Myocyte (in vitro differentiated cells): ENCODE results near the gene DMD. TPM values are rescaled to one million over a fixed set of nuclear protein-coding genes. Genes with fewer than 3 reads are reported as not detected.
A peak's percentile ranks its signal among the peaks of the same experiment; 100 is the strongest.

ENCODE experiments used
- DNase-seq: peaks from one replicate; pipeline ENCODE4 v3.0.0-alpha.2; 2012; ENCODE audit warnings: low read depth
- total RNA-seq: library from RNA; depleted of rRNA; stranded (reverse); fragments of >200 nt; gene quantifications from 2 replicates; pipeline ENCODE4 v1.2.3, GENCODE V29; 2014

DMD gene
- total RNA-seq, 1 donor from 2014 or later = 123 TPM

DNA sequence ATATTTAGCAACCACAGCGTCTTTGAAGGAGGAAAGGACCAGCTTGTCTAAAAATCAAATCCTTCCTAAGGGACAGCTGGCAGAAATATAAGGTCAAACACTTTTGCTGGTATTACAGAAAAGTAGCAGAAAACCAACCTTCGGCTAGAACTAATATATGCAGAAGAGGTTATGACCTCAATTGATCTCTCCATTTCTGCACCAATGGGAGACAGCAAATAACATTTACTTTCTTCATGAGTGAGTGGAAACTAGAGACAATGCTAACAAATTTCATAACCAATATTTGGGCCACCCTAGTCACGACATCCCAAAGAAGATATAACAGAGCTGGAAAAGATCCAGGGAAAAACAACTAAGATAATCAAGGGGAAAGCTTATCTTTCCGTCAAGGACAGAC, 1892.5 kb downstream of the DMD start:
- no peak for DNase-seq

DNA sequence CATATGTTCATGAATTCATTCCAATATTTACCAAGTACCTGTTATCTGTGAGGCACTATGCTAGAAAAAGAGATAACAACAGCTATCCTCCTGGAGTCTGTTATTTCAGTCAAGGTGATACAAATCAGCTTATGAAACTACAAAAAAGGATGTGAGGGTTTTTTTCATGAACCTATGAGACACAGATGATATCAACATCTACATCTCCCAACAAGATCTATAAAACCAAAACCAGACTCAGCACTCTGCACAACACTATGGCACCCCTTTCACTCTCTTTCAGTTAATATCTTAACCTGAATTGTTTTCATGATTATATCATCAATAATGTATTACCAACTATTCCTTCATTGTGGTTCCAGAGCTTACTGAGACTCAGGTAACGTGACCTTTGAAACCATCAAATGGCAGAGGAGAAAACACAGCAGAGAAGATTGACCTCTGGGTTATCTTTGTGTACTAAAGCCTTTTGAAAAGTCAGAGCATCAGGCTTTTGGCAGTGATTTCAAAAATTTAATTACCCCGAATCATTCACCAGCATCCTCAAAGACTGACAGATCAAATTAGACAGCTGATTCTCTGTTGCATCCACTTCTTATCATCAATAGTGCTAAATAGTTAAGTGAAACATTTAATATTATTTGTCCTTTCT, 1894.9 kb downstream of the DMD start:
- DNase-seq = no peak

DNA sequence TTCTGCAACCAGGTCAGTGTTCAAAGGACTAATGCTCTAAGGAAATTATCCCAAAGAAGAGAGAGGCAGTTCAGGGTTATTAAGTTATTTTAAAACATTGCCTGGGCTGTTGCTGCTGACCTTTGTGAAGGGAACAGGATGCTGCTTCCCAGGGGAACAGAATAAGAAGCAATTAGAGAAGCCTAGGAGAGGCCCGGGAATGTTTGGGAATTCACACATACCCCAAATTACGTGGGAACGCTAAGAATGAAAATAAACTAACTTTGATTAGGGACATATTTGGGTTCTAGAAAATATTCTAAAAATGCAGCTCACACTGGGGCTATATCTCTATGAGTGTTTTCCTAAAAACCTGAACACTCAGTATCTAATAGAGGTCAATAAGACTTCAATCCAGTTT, 1896.4 kb downstream of the DMD start:
- peak; percentile 19 for DNase-seq

DNA sequence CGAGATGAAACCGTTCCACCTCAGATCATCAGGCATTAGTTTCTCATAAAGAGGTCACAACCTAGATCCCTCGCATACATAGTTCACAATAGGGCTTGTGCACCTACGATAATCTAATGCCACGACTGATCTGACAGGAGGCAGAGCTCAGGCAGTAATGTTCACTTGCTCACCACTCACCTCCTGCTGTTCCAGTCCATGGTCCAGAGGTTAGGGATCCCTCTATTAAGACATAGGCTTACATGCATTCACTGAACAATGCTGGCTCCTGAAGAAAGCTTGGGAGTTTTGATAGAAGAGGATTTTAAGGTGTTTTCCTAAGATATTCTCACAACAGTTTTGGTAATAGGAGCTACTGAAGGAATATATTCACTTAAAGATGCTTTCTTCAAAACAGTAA, 1903.4 kb downstream of the DMD start:
- DNase-seq = no peak

DNA sequence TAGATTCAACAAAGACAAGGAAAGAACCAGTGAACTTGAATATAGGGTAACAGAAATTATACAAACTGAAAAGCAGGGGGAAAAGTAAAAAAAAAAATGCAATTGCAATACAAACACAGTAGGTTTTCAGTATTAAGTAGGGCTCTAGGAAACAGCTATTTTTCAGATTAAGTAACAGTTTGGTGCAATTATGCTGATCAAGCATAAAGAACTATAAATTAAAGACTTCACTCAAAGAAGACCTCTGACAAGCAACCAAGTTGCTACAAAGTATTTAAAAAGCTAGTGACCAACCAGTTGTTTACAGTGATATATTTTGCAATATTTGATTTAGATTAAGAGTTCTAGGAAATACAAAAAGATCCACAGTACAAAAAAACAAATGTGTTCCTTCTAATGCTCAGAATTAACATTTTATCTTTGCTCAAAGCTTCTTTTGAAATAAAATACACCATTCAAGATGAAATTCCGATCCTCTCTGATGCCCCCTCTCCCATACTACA, 1908.7 kb downstream of the DMD start:
- DNase-seq = no peak

DNA sequence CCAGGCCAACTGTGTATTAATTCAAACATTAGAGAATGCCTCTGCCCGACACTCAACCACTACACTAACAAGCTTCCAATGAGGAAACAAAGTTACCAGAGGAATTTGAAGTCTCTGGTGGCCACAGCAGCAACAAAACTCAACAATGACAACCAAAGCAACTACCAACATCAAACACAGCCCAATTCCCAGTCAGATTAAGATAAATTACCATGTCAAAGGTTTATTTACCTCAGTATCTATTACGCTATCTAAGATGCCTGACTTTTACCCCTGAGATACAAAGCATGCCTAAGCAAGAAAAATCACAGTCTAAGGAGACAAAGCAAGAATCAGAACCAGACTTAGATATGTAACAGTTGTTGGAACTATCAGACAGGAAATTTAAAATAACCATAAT, 1909.4 kb downstream of the DMD start:
- no peak for DNase-seq

DNA sequence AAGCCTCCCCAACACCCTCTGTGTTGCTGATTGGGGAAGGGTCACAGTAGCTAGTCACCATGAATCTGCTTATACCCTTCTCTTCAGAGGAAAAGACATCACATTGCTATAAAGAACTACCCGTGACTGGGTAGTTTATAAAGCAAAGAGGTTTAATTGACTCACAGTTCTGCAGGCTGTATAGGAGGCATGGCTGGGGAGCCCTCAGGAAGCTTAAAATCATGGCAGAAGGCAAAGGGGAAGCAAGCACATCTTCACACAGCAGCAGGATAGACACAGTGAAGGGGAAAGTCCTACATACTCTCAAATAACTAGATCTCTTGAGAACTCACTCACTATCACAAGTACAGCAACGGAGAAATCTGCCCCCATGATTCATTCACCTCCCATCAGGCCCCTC, 1910.1 kb downstream of the DMD start:
- no peak for DNase-seq

DNA sequence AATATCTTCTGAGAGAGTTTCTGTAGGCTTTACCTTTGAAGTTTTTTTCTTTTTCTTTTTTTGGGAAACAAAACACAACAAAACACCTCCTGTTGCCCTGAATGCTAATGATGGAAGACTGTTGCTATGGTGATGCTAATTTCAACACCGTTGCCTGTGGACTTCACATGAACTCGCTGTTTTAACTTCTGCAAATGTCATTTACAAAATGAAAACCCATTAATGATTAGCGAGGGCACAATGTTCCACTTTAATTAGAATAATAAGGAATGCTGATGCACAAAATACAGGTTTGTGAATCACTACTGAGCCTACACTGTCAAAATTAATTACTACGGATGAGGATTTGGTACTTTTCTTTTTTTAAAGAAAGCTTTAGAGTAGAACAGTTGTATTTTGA, 1912.4 kb downstream of the DMD start:
- no peak for DNase-seq

DNA sequence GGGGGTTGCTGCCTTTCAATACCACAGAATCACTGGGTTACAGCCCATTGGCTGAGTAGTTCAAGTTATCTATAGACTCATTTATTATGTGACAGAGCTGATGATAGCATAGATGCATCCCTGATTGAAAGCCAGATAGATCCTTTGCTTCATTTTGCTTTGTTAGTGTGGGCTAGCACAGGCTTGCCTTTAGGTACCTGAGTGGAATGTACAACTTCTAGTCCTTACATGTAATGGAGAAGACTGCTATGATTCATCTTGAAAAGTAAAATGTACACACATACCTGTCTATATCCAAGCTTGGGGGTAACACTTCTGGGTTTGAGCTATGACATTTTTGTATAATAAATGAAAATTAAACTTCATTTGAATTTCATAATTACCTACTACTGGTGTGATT, 1913.5 kb downstream of the DMD start:
- DNase-seq = no peak

DNA sequence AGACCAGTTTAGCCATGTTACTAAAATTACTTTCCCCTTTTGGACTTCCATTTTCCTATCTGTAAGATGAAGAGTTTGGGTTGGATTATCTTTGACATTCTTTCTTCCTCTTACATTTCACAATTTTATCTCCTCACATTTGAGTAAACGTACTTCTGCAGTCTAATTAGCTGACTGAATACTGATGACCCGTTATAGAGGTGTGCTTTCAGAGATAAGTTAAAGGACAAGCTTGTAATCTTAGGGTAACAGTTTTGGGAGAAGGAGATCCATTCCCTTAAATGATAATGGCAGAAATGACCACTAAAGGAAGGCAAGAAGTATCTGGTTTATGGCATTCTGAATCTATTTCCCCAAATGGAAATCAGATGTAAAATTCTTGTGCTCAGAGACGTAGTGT, 1916.9 kb downstream of the DMD start:
- DNase-seq = no peak

DNA sequence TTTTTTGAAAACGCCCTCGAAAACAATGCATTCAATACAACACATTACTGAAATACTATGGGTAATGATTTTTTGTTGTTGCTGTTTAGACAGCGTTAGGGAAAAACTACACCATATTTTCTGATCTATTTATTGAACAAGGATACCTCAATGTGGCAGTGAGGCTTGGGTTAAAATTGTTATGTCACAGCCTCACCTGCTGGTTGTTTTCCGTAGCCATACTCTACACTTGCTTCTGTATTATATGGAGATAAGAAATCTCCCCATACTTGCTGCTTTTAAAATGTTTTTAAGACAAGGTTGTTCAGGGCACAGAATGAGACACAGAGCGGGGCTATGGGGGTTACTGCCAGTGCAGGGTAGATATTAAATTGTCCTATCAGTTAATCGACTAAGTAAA, 1917.9 kb downstream of the DMD start:
- DNase-seq = no peak

DNA sequence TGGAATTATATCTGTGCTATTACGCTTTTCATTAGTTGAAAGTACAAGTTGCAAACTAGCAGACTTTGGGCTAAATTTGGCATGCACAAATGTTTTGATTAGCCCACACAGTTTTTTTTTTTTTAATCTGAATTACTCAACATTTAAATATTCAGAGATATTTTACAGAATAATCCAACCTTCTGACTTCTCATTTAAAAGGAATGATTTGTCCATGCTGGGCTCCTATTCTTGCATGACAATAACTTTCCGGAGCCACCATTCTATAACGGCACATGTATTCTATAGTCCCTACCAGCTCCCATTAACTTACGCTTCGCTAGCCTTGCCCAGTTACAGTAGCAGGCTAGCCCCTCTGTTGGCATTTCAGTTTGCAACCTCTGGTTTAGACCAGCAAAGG, 1920.2 kb downstream of the DMD start:
- DNase-seq = no peak

DNA sequence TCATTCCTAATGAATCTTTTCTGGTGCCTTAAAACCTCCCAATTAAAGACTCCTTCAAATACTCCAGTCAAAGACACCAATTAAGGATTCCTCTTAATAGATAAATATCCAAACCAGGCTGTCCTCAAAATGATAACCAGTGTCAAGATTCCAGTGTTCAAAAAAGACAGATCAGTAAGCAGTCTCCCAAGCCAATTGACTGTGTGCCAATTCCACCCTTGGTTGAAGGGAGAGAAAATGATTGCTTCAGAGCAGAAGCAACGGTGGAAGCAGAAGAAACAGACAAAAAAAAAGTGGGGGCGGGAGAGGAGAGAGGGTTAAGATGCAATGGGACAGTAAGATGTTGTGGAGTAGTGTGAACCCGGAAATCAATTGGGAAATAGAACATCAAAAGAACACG, 1923.5 kb downstream of the DMD start:
- peak; percentile 5 for DNase-seq

DNA sequence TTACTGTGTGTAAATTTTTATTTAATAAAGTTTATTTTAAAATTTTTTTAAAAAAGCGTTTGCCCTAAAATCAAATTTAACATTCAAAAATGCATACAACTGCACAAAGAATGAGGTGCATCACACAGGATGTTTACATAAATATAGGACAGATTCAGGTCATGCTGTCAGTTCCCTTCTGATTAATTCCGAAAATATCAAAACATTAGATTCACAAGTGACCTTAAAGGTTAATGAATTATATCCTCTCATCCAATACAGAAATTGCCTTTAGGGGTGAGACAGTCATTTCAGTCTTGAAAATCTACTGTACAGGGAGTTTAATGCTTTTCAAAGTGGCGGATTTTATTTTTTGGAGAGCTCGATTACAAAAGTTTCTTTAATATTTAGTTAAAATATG, 1930.8 kb downstream of the DMD start:
- DNase-seq = no peak

DNA sequence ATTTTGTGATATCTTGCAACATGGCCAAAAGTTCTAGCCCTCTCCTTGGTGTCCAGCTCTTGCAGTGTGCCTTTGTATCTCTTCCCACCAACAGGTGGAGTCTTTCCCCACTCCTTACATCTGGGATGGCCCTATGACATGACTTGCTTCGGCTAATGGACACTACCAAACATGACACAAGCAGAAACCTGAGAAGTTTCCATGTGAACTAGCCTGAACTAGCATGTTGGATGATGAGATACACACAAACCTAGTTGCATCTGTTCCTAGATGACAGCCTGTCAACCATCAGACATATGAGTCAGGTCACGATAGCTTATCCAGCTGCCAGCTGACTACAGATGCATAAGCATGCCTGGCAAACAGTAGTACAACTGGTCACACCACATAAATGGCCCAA, 1932.0 kb downstream of the DMD start:
- peak; percentile 73 for DNase-seq

DNA sequence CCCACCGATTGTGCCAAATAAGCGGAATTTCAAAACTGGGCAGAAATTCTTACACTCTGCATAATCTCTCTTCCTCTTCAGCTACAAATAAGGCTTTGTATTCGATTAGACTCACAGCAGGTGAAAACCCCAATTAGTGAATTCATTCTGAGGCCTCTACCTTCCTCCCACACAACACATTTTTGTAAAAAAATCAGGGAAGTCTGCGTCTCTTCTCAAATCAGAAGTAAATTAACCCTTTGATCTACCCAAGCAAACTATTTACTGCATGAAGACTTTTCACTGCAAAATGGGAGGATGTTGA, 1938.9 kb downstream of the DMD start:
- no peak for DNase-seq

DNA sequence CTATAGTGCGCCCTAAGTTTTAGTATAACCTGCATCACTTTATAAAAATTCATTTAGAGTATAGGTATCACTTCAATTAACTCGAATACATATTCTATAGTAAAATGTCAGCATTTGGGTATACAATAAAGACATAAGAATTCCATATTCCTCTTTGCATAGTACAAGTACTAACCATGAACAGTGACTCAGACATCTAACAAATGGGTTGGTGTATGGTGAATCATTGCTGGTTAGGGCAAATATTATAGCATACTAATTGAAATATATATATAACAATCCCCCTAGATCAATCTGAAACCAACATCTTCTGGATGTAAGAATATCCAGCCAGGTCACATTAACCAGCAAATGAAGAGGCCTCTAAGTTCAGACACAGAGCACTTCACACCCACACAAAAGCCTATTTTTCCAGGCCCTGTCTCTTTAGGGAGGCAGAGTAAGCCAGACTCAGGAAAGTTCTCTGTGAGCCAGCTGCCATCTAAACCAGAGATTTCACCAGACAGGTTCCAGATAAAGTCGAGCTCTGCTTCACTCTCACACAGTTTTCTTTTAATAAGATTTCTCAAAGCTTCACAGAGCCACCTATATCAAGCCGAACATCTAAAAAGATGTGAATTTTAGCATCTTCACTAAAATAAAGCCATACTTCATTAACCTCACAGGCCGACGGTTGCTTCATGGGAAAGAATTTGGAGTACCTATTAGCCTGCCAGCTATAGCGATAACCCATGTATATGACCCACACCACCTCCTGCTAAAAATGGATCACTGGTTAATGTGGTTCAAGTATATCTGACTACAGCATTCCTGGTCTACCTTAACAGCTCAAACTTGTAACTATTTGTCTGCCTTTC, 1939.5 kb downstream of the DMD start:
- DNase-seq = no peak

DNA sequence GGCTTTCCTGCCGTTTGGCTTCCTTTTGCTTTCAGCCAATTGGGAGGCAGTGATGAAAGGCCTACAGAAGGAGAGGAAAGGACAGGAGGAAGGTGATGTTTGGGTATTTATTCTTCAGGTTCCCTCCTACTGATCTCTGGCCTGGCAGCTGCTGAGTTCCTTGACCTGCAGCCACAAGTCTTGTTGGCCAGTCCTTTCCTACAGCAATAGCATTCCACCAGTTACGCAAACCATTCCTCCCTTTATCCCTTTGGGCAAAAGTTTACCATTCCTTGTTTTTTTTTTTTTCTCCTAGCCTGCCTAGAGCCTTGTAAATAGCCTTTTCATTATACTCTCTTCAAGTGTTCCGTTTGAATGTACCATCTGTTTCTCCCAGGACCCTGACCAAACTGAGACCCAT, 1941.4 kb downstream of the DMD start:
- no peak for DNase-seq

DNA sequence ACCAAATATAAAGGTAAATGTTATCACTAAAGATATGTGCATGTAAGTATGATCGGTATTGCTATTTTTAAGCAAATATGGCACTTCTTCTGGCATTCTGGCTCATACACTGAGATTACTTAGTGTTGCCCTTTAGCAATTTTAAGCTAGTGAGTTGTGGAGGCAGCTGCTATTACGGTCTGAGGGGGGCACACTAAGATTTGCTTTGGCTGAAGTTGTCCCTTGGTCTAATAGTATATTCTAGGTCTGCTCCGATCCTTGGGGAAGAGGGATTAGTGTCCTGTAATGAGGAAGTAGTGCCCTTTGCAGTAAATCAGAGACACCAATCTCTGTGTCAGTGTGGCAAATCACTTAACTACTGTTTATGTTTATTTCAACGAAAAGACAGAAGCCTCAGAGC, 1943.0 kb downstream of the DMD start:
- DNase-seq = peak; percentile 10

DNA sequence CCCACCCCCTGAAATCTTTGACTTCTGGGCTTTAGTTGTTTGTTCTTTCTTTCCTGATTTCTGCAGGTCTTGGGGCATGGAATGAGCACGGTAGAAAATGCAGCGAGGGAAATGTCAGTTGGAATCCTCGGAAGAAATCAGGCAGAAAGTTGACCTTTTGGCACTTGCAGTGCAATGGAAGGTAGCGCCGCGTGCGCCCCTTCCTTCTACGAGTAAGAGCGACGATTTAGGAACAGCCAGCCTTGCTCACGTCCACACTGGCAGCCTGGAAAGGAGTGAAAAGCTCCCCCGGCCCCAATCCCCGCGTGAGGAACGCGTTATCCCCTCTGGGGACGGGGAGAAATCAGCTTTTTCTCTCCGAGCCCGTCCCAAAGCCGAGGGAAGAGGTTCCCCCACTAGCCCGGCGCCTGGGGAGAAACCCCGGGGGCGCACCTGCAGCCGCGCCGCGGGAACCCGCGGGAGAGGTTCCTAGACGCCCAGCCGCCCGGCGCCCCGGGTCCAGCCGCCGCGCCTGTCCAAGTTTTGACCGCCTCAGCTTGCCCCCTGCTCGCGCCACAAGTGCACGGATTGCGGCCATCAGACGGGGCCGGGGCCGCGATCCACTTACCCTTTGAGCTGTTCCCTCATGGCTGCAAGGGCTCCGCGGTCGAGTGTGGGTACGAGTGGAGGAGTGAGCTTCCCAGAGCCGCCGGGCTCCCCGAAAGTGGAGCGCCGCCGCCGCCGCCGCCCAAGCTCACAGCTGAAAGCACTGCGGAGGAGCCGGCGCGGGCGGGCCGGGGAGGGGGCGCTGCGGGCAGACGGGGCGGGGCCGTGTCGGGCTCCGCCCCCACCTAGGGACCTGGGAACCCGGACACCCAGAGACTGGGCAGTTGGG, 1944.9 kb downstream of the DMD start:
- DNase-seq = peak; percentile 29

DNA sequence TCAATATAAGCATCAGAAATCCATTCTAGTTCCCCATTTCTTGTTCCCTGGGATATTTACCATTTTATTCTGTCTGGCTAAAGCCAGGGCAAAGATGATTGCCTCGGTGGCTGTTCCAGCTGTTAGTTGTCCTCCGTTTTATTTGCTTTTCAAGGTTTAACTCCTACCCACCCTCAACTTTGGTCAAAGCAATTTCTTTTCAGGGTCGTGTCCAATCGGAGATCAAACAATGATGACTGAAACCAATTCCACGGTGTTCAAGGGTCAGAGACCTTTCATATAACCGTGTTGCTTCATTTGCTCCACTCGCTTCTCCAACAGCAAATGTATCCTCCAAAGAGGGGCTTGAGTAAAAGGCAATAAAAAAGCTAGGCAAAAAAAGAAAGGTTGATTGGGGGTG, 1946.0 kb downstream of the DMD start:
- no peak for DNase-seq

DNA sequence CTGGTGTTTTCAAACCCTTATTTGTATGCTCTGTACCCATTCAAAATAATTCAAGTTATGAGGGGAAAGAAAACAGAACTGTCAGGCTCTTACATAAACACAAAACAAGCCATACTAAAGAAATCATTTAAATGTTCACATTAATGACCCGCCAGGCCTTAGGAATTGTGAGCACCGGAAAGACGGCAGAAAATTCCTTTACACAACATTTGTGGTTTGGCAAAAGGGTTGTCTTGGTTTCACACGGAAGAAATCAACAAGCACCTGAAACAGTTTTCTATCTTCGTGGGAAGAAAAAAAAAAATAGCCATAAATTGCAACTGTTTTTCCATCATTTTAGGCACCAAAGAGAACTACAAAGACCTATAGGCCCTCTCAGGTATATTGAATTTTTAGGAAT, 1951.0 kb downstream of the DMD start:
- no peak for DNase-seq
